ENCODE measurements around the gene DNAH6. TPM values are rescaled to one million over a fixed set of nuclear protein-coding genes. Genes with fewer than 3 reads are reported as not detected.

DNAH6 gene
- total RNA-seq, 1 experiment from 2014 or later: 0.39 TPM

DNA sequence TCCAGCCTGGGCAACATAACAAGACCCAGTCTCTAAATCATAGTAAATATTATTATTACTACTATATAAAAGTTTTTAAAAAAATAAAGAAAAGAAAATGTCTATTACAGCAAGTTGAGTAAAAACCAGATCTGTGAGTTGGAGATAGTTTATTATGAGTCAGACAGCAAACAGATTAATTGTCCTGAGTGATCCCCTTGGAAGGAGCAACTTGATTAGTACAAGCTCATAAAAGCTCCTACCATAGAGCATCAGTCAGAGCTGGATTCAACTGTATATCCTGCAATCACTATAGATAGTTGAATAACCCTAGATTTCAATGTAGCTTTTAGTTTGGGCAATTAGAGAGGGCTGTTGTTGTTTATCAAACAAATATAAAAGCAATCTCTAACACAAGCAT, 280.5 kb downstream of the DNAH6 start (continued):
- TF ChIP-seq, protein P1, sequence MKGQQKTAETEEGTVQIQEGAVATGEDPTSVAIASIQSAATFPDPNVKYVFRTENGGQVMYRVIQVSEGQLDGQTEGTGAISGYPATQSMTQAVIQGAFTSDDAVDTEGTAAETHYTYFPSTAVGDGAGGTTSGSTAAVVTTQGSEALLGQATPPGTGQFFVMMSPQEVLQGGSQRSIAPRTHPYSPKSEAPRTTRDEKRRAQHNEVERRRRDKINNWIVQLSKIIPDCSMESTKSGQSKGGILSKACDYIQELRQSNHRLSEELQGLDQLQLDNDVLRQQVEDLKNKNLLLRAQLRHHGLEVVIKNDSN (CRISPR knock-in tag; IDR thresholded peaks at IDR 0.05): no peak
- TF ChIP-seq, protein P2, sequence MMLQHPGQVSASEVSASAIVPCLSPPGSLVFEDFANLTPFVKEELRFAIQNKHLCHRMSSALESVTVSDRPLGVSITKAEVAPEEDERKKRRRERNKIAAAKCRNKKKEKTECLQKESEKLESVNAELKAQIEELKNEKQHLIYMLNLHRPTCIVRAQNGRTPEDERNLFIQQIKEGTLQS (CRISPR knock-in tag; conservative IDR thresholded peaks at IDR 0.05): no peak
- TF ChIP-seq, protein P3, sequence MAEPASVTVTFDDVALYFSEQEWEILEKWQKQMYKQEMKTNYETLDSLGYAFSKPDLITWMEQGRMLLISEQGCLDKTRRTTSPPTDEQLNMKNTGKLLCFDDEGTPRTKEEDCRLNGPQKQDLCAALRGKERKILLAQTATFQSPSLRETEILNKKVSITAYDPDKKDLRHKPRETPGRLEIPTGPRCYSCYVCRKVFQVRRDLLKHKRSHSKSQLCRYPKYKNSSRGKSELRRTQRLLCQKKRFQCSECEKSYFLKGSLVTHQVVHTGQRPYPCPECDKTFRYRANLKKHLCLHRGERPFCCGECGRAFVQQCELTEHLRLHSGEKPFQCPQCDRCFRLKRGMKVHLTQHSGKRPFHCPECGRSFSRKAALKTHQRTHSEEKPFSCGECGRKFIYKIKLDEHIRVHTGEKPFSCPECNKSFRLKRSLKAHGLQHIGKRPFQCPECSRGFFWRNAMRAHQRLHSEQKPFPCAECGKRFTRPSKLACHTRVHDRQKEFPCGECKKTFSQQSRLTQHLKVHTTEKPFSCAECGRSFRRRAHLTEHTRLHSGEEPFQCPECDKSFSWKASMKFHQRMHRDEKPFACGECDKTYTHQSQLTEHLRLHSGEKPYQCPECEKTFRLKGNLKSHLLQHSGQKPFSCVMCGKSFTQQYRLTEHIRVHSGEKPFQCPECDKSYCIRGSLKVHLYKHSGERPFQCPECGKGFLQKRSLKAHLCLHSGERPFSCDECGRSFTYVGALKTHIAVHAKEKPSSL (CRISPR knock-in tag; conservative IDR thresholded peaks at IDR 0.05): no peak

DNA sequence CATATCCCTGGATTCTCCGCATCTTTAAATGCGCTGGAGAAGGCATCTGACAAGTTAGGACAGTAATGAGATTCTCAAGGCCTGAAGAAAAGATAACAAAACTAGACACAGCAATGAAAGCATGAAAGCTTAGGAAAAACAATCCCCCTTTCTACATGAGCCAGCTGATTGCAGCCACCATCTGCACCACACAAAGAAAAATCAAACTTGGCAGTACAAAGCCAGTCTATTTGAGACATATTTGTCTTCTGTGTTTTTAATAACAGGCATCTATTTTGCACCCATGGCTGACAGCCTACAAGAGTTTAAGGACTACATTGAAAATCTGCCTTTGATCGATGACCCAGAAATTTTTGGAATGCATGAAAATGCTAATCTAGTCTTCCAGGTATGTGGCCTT, 281.0 kb downstream of the DNAH6 start:
- ChIA-PET CTCF (interaction anchor here (0.5 to 0.8 kb wide), 2 partner anchors 18 to 61 kb away, joined by 3 read pairs; no protein-coding TSS in a partner anchor), POLR2A (no interaction called here)
- TF ChIP-seq ETV6 (CRISPR knock-in tag; IDR thresholded peaks at IDR 0.05) (no peak), TCF7 (CRISPR knock-in tag; IDR thresholded peaks at IDR 0.05; ENCODE audit: low read depth) (no peak), TP53 (CRISPR knock-in tag; IDR thresholded peaks at IDR 0.05) (no peak), RELA (CRISPR knock-in tag; IDR thresholded peaks at IDR 0.05; ENCODE audit: borderline replicate concordance) (no peak), FOXJ3 (CRISPR knock-in tag; IDR thresholded peaks at IDR 0.05; ENCODE audit: borderline replicate concordance) (no peak), CREM (CRISPR knock-in tag; IDR thresholded peaks at IDR 0.05) (no peak), ZNF138 (CRISPR knock-in tag; conservative IDR thresholded peaks at IDR 0.05) (no peak), ESRRA (CRISPR knock-in tag; IDR thresholded peaks at IDR 0.05; ENCODE audit: borderline replicate concordance) (no peak), ZNF219 (CRISPR knock-in tag; IDR thresholded peaks at IDR 0.05; ENCODE audit: borderline replicate concordance) (no peak), TEAD4 (CRISPR knock-in tag; IDR thresholded peaks at IDR 0.05) (no peak), ZNF232 (CRISPR knock-in tag; IDR thresholded peaks at IDR 0.05) (no peak), ZNF671 (CRISPR knock-in tag; IDR thresholded peaks at IDR 0.05) (no peak)
- TF ChIP-seq, protein P4, sequence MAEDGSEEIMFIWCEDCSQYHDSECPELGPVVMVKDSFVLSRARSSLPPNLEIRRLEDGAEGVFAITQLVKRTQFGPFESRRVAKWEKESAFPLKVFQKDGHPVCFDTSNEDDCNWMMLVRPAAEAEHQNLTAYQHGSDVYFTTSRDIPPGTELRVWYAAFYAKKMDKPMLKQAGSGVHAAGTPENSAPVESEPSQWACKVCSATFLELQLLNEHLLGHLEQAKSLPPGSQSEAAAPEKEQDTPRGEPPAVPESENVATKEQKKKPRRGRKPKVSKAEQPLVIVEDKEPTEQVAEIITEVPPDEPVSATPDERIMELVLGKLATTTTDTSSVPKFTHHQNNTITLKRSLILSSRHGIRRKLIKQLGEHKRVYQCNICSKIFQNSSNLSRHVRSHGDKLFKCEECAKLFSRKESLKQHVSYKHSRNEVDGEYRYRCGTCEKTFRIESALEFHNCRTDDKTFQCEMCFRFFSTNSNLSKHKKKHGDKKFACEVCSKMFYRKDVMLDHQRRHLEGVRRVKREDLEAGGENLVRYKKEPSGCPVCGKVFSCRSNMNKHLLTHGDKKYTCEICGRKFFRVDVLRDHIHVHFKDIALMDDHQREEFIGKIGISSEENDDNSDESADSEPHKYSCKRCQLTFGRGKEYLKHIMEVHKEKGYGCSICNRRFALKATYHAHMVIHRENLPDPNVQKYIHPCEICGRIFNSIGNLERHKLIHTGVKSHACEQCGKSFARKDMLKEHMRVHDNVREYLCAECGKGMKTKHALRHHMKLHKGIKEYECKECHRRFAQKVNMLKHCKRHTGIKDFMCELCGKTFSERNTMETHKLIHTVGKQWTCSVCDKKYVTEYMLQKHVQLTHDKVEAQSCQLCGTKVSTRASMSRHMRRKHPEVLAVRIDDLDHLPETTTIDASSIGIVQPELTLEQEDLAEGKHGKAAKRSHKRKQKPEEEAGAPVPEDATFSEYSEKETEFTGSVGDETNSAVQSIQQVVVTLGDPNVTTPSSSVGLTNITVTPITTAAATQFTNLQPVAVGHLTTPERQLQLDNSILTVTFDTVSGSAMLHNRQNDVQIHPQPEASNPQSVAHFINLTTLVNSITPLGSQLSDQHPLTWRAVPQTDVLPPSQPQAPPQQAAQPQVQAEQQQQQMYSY (CRISPR knock-in tag; IDR thresholded peaks at IDR 0.05): no peak
- TF ChIP-seq, protein P5, sequence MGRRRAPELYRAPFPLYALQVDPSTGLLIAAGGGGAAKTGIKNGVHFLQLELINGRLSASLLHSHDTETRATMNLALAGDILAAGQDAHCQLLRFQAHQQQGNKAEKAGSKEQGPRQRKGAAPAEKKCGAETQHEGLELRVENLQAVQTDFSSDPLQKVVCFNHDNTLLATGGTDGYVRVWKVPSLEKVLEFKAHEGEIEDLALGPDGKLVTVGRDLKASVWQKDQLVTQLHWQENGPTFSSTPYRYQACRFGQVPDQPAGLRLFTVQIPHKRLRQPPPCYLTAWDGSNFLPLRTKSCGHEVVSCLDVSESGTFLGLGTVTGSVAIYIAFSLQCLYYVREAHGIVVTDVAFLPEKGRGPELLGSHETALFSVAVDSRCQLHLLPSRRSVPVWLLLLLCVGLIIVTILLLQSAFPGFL (CRISPR knock-in tag; IDR thresholded peaks at IDR 0.05; ENCODE audit: borderline replicate concordance): no peak
- TF ChIP-seq, protein P6, sequence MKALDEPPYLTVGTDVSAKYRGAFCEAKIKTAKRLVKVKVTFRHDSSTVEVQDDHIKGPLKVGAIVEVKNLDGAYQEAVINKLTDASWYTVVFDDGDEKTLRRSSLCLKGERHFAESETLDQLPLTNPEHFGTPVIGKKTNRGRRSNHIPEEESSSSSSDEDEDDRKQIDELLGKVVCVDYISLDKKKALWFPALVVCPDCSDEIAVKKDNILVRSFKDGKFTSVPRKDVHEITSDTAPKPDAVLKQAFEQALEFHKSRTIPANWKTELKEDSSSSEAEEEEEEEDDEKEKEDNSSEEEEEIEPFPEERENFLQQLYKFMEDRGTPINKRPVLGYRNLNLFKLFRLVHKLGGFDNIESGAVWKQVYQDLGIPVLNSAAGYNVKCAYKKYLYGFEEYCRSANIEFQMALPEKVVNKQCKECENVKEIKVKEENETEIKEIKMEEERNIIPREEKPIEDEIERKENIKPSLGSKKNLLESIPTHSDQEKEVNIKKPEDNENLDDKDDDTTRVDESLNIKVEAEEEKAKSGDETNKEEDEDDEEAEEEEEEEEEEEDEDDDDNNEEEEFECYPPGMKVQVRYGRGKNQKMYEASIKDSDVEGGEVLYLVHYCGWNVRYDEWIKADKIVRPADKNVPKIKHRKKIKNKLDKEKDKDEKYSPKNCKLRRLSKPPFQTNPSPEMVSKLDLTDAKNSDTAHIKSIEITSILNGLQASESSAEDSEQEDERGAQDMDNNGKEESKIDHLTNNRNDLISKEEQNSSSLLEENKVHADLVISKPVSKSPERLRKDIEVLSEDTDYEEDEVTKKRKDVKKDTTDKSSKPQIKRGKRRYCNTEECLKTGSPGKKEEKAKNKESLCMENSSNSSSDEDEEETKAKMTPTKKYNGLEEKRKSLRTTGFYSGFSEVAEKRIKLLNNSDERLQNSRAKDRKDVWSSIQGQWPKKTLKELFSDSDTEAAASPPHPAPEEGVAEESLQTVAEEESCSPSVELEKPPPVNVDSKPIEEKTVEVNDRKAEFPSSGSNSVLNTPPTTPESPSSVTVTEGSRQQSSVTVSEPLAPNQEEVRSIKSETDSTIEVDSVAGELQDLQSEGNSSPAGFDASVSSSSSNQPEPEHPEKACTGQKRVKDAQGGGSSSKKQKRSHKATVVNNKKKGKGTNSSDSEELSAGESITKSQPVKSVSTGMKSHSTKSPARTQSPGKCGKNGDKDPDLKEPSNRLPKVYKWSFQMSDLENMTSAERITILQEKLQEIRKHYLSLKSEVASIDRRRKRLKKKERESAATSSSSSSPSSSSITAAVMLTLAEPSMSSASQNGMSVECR (CRISPR knock-in tag; IDR thresholded peaks at IDR 0.05; ENCODE audit: borderline replicate concordance): no peak
- Mint-ChIP-seq H3K27me3 (ENCODE audit: low read depth) (peaks cover 5% of the 10 kb centered on the region; the same call in 1 of the 2 replicates), H3K27ac (no peak overlapping the region), H3K4me3 (no peak overlapping the region), H3K4me1 (peaks cover 21% of the 10 kb centered on the region), H3K36me3 (peaks cover 7% of the 10 kb centered on the region), H3K9me3 (peaks cover 15% of the 10 kb centered on the region)
- ATAC-seq (no peak), DNase-seq (ENCODE audit: low spot score) (no peak)

Measured in WTC11 (cell line).